CD4-positive, alpha-beta T cell (primary cell): Measurements from ENCODE around the gene ZNF133. TPM values are rescaled to one million over a fixed set of nuclear protein-coding genes. Genes with fewer than 3 reads are reported as not detected.

Source experiments
- ATAC-seq: fragments of 200-7000 bp; cut with Tn5 transposase; one replicate; pipeline ENCODE4 v1.10.0; 2022; ENCODE audit warnings: mild to moderate bottlenecking; ENCODE audit not compliant: poor library complexity
- CTCF ChIA-PET: fragments of 350-600 bp; sonication (Branson Sonifier 250); formaldehyde crosslinking; loops from one replicate; lab custom pipeline; 2021; ENCODE audit warnings: antibody characterized with exemption, inconsistent platforms; lab: Charles Lee
- POLR2A ChIA-PET: fragments of 350-600 bp; sonication (Branson Sonifier 250); formaldehyde crosslinking; loops from one replicate; lab custom pipeline; 2021; ENCODE audit warnings: antibody characterized with exemption, inconsistent platforms; lab: Charles Lee
- DNase-seq, 14 experiments: peaks; one replicate each; pipeline ENCODE4 v3.0.0-alpha.2; 2013 to 2020; ENCODE audit warnings: mixed read lengths in 2 of 14
- H3K27ac ChIP-seq, 2 donors: one replicate each; pipeline versions ENCODE4 v1.5.1 to v1.7.0; 2013; ENCODE audit warnings: low read length in 2 of 2, low read depth in 1 of 2, mild to moderate bottlenecking in 1 of 2
- H3K27me3 ChIP-seq, 2 experiments: 1 replicate in 1 of 2; 2 replicates in 1 of 2; pipeline versions ENCODE4 v1.6.1 to v1.7.0; 2013; ENCODE audit warnings: low read length in 2 of 2, control low read depth in 1 of 2, mild to moderate bottlenecking in 1 of 2, moderate library complexity in 1 of 2; ENCODE audit not compliant: insufficient read depth in 2 of 2, control insufficient read depth in 1 of 2
- H3K36me3 ChIP-seq: one replicate; pipeline ENCODE4 v1.6.1; 2013; ENCODE audit warnings: low read length, control low read depth; ENCODE audit not compliant: insufficient read depth
- H3K4me1 ChIP-seq: one replicate; pipeline ENCODE4 v1.6.1; 2013; ENCODE audit warnings: low read length, control low read depth; ENCODE audit not compliant: insufficient read depth
- H3K4me3 ChIP-seq: one replicate; pipeline ENCODE4 v1.5.1; 2013; ENCODE audit warnings: mild to moderate bottlenecking, low read length, moderate library complexity
- H3K9me3 ChIP-seq, 2 experiments: 1 replicate in 1 of 2; 2 replicates in 1 of 2; pipeline versions ENCODE4 v1.6.1 to v1.7.0; 2013; ENCODE audit warnings: low read length in 2 of 2, mild to moderate bottlenecking in 2 of 2, control low read depth in 1 of 2, moderate library complexity in 1 of 2; ENCODE audit not compliant: control insufficient read depth in 1 of 2, insufficient read depth in 1 of 2
- H3K27ac Mint-ChIP-seq: one replicate; pipeline ENCODE4 v1.8.0; 2020; ENCODE audit warnings: mixed read lengths
- H3K27me3 Mint-ChIP-seq: one replicate; pipeline ENCODE4 v1.8.0; 2021; ENCODE audit warnings: mixed read lengths
- H3K36me3 Mint-ChIP-seq: one replicate; pipeline ENCODE4 v1.8.0; 2021; ENCODE audit warnings: low read depth, mixed read lengths
- H3K4me1 Mint-ChIP-seq: one replicate; pipeline ENCODE4 v1.8.0; 2021; ENCODE audit warnings: low read depth, mixed read lengths
- H3K4me3 Mint-ChIP-seq: one replicate; pipeline ENCODE4 v1.8.0; 2020; ENCODE audit warnings: mild to moderate bottlenecking, mixed read lengths
- H3K9me3 Mint-ChIP-seq: one replicate; pipeline ENCODE4 v1.8.0; 2020; ENCODE audit warnings: mixed read lengths
- intact Hi-C, 2 experiments: fragments of 100-400 bp; cut with DNase I in 1 of 2; cut with micrococcal nuclease in 1 of 2; formaldehyde crosslinking; loops; one replicate each; pipeline versions ENCODE4 v1.15.1 to v1.9.0; 2023 to 2025; cut with DNase I, micrococcal nuclease
- total RNA-seq, 174 experiments: library from RNA in 2 of 174; stranded (reverse) in 2 of 174; gene quantifications; one replicate each; pipeline ENCODE4 v1.2.3 and lab custom pipeline; 2021 to 2026
- TF ChIP-seq, protein P1 (sequence below): fragments of 200-600 bp; IDR thresholded peaks from one replicate; pipeline ENCODE4 v1.8.0; 2022; ENCODE audit warnings: antibody characterized with exemption, mild to moderate bottlenecking

ZNF133 gene
- total RNA-seq, 2 experiments from 2014 or later = 3.3 to 4.1 TPM

- Histone ChIP-seq H3K4me3 (no peak overlapping the region), H3K9me3 (no peaks in the 10 kb centered on the region), H3K27ac (no peak overlapping the region), H3K36me3 (no peaks in the 10 kb centered on the region), H3K27me3 (peaks cover 0 to 4% of the 10 kb centered on the region in 2 experiments), H3K4me1 (no peaks in the 10 kb centered on the region)
- intact Hi-C loops = no loop called here
- Mint-ChIP-seq H3K36me3 (no peaks in the 10 kb centered on the region), H3K4me3 (no peak overlapping the region), H3K27me3 (no peaks in the 10 kb centered on the region), H3K27ac (no peak overlapping the region), H3K4me1 (no peaks in the 10 kb centered on the region), H3K9me3 (no peaks in the 10 kb centered on the region)
- CTCF ChIA-PET = no interaction called here
- TF ChIP-seq, protein P1, sequence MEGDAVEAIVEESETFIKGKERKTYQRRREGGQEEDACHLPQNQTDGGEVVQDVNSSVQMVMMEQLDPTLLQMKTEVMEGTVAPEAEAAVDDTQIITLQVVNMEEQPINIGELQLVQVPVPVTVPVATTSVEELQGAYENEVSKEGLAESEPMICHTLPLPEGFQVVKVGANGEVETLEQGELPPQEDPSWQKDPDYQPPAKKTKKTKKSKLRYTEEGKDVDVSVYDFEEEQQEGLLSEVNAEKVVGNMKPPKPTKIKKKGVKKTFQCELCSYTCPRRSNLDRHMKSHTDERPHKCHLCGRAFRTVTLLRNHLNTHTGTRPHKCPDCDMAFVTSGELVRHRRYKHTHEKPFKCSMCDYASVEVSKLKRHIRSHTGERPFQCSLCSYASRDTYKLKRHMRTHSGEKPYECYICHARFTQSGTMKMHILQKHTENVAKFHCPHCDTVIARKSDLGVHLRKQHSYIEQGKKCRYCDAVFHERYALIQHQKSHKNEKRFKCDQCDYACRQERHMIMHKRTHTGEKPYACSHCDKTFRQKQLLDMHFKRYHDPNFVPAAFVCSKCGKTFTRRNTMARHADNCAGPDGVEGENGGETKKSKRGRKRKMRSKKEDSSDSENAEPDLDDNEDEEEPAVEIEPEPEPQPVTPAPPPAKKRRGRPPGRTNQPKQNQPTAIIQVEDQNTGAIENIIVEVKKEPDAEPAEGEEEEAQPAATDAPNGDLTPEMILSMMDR = no peak
- POLR2A ChIA-PET = no interaction called here
- no peak for DNase-seq
- no peak for ATAC-seq
These were observed 75.4 kb downstream of the ZNF133 start for GRCh38 chr20:18363708-18364107.

GRCh38 chr20:18364768-18365167 is 76.4 kb downstream of the ZNF133 start:
- intact Hi-C loops = no loop called here
- Mint-ChIP-seq H3K4me3 (no peak overlapping the region), H3K27me3 (no peaks in the 10 kb centered on the region), H3K9me3 (no peaks in the 10 kb centered on the region), H3K4me1 (no peaks in the 10 kb centered on the region), H3K27ac (no peak overlapping the region), H3K36me3 (no peaks in the 10 kb centered on the region)
- ATAC-seq (no peak), DNase-seq (no peak)
- CTCF ChIA-PET = no interaction called here
- Histone ChIP-seq H3K27ac (no peak overlapping the region), H3K4me1 (no peaks in the 10 kb centered on the region), H3K9me3 (no peaks in the 10 kb centered on the region), H3K36me3 (no peaks in the 10 kb centered on the region), H3K27me3 (peaks cover 0 to 4% of the 10 kb centered on the region in 2 experiments), H3K4me3 (no peak overlapping the region)
- TF ChIP-seq, protein P1 = no peak
- POLR2A ChIA-PET = no interaction called here

Other genes starting within 250 kb of the ZNF133 start
- not detected for gene OVOL2, start 230.6 kb upstream of the ZNF133 start, total RNA-seq
- gene KAT14, start 150.7 kb upstream of the ZNF133 start, total RNA-seq = 1 to 10 TPM; 8.5 to 9.4 TPM
- gene PET117, start 150.7 kb upstream of the ZNF133 start, total RNA-seq = 10 to 100 TPM; 13.6 to 14.6 TPM
- gene DZANK1, start 178.5 kb downstream of the ZNF133 start, total RNA-seq = 1 to 10 TPM; 1.8 to 1.9 TPM
- 1 to 10 TPM; 7.9 to 8.8 TPM for gene POLR3F, start 178.9 kb downstream of the ZNF133 start, total RNA-seq
- 1 to 10 TPM; 1.6 to 2.1 TPM for gene RBBP9, start 208.7 kb downstream of the ZNF133 start, total RNA-seq
- 10 to 100 TPM; 29.2 to 32.8 TPM for gene SEC23B, start 219.4 kb downstream of the ZNF133 start, total RNA-seq